ENCODE results near the gene TRMT61A.
"Not testable (repeated sequence)": the region's sequence is repeated elsewhere in the genome, so short reads cannot be mapped to it uniquely, and the experiment has no call there.

TRMT61A gene

GRCh38 chr14:103509864-103510723, 18.9 kb upstream of the TRMT61A start:
- TF ChIP-seq FOXA1 (IDR thresholded peaks at IDR 0.05): no peak
- no peak for TF ChIP-seq BHLHE40 (IDR thresholded peaks at IDR 0.05; ENCODE audit: borderline replicate concordance)
- TF ChIP-seq LEF1 (IDR thresholded peaks at IDR 0.05; ENCODE audit: borderline replicate concordance): no peak
- DNase-seq (ENCODE audit: extremely low spot score): no peak
- CTCF ChIA-PET: interaction anchor here (1.1 to 1.2 kb wide), 2 partner anchors 8 to 10 kb away, joined by 3 to 5 read pairs; no protein-coding TSS in a partner anchor
- POLR2A ChIA-PET: interaction anchor here (1.0 kb wide), 1 partner anchor 8 kb away, joined by 3 read pairs; no protein-coding TSS in a partner anchor

- DNase-seq (ENCODE audit: extremely low spot score): no peak
- TF ChIP-seq FOXA1 (IDR thresholded peaks at IDR 0.05) (no peak), ARNT (IDR thresholded peaks at IDR 0.05) (no peak), SP1 (IDR thresholded peaks at IDR 0.05) (no peak), PKNOX1 (IDR thresholded peaks at IDR 0.05) (no peak), TARDBP (IDR thresholded peaks at IDR 0.05) (no peak), BHLHE40 (IDR thresholded peaks at IDR 0.05; ENCODE audit: borderline replicate concordance) (no peak), ELF4 (IDR thresholded peaks at IDR 0.05) (no peak), SUZ12 (IDR thresholded peaks at IDR 0.05) (no peak), L3MBTL2 (conservative IDR thresholded peaks at IDR 0.05) (no peak), HDGF (IDR thresholded peaks at IDR 0.05; ENCODE audit: borderline replicate concordance) (no peak)
- POLR2A ChIA-PET: interaction anchor here (1.0 kb wide), 1 partner anchor 9 kb away, joined by 3 read pairs; no protein-coding TSS in a partner anchor
- CTCF ChIA-PET: interaction anchor here (1.1 to 1.2 kb wide), 2 partner anchors 8 to 11 kb away, joined by 3 to 5 read pairs; no protein-coding TSS in a partner anchor
These were observed 18.0 kb upstream of the TRMT61A start for GRCh38 chr14:103510724-103511693.

GRCh38 chr14:103512180-103512579, 16.8 kb upstream of the TRMT61A start:
- DNase-seq (ENCODE audit: extremely low spot score); POLR2A ChIA-PET: not testable (repeated sequence)
- CTCF ChIA-PET: interaction anchor here (0.7 kb wide), 1 partner anchor 9 kb away, joined by 4 read pairs; no protein-coding TSS in a partner anchor

- no peak for TF ChIP-seq L3MBTL2 (conservative IDR thresholded peaks at IDR 0.05)
- TF ChIP-seq BHLHE40 (IDR thresholded peaks at IDR 0.05; ENCODE audit: borderline replicate concordance): no peak
- no peak for TF ChIP-seq FOXM1 (IDR thresholded peaks at IDR 0.05; ENCODE audit: borderline replicate concordance)
- TF ChIP-seq FOXA1 (IDR thresholded peaks at IDR 0.05): no peak
- TF ChIP-seq SUZ12 (IDR thresholded peaks at IDR 0.05): no peak
- no peak for TF ChIP-seq ARNT (IDR thresholded peaks at IDR 0.05)
- no peak for TF ChIP-seq SP1 (IDR thresholded peaks at IDR 0.05)
- TF ChIP-seq HDGF (IDR thresholded peaks at IDR 0.05; ENCODE audit: borderline replicate concordance): no peak
- TF ChIP-seq PKNOX1 (IDR thresholded peaks at IDR 0.05): no peak
- POLR2A ChIA-PET: no interaction called here
- DNase-seq (ENCODE audit: extremely low spot score): no peak
- CTCF ChIA-PET: no interaction called here
These were observed 16.0 kb upstream of the TRMT61A start for GRCh38 chr14:103512701-103513611.

GRCh38 chr14:103514596-103515421, 14.2 kb upstream of the TRMT61A start:
- POLR2A ChIA-PET: no interaction called here
- TF ChIP-seq SUZ12 (IDR thresholded peaks at IDR 0.05): no peak
- no peak for TF ChIP-seq TARDBP (IDR thresholded peaks at IDR 0.05)
- TF ChIP-seq ZNF384 (IDR thresholded peaks at IDR 0.05): no peak
- TF ChIP-seq LEF1 (IDR thresholded peaks at IDR 0.05; ENCODE audit: borderline replicate concordance): no peak
- TF ChIP-seq ELF4 (IDR thresholded peaks at IDR 0.05): no peak
- TF ChIP-seq HDGF (IDR thresholded peaks at IDR 0.05; ENCODE audit: borderline replicate concordance): no peak
- no peak for TF ChIP-seq CTBP1 (IDR thresholded peaks at IDR 0.05; ENCODE audit: borderline replicate concordance)
- CTCF ChIA-PET: interaction anchor here (0.6 kb wide), 1 partner anchor 386 kb away, joined by 4 read pairs; no protein-coding TSS in a partner anchor
- no peak for DNase-seq (ENCODE audit: extremely low spot score)
